Gastroesophageal sphincter (tissue), 3 donors: ENCODE data around the gene CRABP2.

Source experiments
- EP300 ChIP-seq: sonication (generic); formaldehyde crosslinking; IDR thresholded peaks from one replicate; pipeline ENCODE4 v1.6.1; 2017; ENCODE audit warnings: antibody characterized with exemption, mild to moderate bottlenecking
- TF ChIP-seq, protein P1 (sequence below), 4 experiments: fragments of 200-600 bp in 2 of 4; fragments of 450-650 bp in 2 of 4; sonication (generic) in 1 of 4; IDR thresholded peaks; one replicate each; pipeline ENCODE4 v1.5.1; 2017 to 2019; ENCODE audit warnings: antibody characterized with exemption in 4 of 4, mild to moderate bottlenecking in 2 of 4, moderate library complexity in 2 of 4

DNA sequence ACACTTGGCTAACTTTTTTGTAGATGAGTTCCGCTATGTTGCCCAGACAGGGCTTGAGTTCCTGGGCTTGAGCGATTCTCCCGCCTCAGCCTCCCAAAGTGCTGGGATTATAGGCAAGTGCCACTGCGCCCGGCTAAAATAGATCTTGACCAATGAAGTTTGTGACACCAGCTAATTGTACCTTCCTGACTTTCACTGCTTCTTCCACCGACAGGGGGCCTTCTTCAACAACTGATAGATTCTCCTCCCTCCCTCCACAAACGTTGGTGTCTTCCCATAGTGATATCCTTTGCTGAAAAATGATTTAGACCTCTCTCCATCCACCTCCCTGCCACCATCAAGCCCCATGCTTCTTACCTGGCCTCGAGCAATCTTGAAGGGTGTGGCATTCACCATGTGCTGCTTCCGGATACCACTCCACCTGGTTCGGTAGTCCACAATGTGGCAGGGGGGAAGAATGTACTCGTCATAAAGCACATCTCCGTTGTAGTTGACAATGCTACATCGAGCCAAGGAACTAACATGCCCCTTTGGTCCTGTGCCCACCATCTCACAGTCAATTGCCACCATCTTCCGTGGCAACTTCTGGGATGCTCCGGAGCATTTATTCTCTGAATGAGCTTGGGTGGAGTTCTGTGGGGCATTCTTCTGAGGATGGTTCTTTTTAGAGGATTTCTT, 21.3 kb upstream of the CRABP2 start:
- no peak for TF ChIP-seq EP300
- TF ChIP-seq, protein P1, sequence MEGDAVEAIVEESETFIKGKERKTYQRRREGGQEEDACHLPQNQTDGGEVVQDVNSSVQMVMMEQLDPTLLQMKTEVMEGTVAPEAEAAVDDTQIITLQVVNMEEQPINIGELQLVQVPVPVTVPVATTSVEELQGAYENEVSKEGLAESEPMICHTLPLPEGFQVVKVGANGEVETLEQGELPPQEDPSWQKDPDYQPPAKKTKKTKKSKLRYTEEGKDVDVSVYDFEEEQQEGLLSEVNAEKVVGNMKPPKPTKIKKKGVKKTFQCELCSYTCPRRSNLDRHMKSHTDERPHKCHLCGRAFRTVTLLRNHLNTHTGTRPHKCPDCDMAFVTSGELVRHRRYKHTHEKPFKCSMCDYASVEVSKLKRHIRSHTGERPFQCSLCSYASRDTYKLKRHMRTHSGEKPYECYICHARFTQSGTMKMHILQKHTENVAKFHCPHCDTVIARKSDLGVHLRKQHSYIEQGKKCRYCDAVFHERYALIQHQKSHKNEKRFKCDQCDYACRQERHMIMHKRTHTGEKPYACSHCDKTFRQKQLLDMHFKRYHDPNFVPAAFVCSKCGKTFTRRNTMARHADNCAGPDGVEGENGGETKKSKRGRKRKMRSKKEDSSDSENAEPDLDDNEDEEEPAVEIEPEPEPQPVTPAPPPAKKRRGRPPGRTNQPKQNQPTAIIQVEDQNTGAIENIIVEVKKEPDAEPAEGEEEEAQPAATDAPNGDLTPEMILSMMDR (IDR thresholded peaks at IDR 0.05): peak in 3 of 4 experiments; percentile 34 to 50 (median 38)
